ENCODE data around the gene TSTD1. TPM values are rescaled to one million over a fixed set of nuclear protein-coding genes. Genes with fewer than 3 reads are reported as not detected.

The TSTD1 gene
- total and polyA plus RNA-seq, 11 donors, result 6.1 to 22.7 (median 14.7) TPM

DNA sequence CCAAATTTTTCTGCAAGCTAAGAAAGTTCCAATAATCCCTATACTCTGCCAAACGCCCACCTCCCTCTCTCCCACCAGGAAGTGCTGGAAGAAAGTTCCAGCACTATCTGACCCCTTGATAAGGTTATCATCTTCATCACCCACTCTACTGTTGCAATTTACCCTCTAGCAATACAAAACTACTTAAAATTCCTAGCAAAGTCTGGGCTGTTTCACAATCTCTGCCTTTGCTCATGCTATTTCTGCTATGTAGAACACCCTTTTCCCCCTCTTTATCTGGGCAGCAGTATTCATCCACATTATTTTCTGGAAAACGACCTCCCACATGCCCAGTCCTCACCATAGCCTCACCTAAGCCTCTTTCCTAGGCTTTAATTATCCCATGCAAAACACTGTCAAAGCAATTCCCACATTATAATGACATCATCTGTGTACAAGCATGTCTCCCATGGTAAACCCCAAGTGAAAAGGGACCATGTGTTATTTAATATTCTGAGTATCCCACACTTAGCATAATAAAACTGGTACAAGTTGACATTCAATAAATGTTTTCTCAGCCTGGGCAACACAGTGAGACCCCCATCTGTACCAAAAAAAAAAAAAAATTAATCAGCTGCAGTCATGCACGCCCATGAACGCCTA, 29.8 kb downstream of the TSTD1 start:
- Histone ChIP-seq H3K27me3 (no peaks in the 10 kb centered on the region), H3K4me3 (no peak overlapping the region), H3K4me1 (peaks cover 0 to 36% (median 9%) of the 10 kb centered on the region in 12 donors), H3K36me3 (no peaks in the 10 kb centered on the region), H3K27ac (no peak overlapping the region), H3K9me3 (no peaks in the 10 kb centered on the region)
- TF ChIP-seq, protein P1, sequence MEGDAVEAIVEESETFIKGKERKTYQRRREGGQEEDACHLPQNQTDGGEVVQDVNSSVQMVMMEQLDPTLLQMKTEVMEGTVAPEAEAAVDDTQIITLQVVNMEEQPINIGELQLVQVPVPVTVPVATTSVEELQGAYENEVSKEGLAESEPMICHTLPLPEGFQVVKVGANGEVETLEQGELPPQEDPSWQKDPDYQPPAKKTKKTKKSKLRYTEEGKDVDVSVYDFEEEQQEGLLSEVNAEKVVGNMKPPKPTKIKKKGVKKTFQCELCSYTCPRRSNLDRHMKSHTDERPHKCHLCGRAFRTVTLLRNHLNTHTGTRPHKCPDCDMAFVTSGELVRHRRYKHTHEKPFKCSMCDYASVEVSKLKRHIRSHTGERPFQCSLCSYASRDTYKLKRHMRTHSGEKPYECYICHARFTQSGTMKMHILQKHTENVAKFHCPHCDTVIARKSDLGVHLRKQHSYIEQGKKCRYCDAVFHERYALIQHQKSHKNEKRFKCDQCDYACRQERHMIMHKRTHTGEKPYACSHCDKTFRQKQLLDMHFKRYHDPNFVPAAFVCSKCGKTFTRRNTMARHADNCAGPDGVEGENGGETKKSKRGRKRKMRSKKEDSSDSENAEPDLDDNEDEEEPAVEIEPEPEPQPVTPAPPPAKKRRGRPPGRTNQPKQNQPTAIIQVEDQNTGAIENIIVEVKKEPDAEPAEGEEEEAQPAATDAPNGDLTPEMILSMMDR (IDR thresholded peaks at IDR 0.05), result no peak
- no peak for TF ChIP-seq POLR2A (IDR thresholded peaks at IDR 0.05)
- DNase-seq (no peak), ATAC-seq (no peak)
- WGBS, 4 donors, result 62 to 71% (median 66%) methylated on average over 4 of the region's 4 CpGs
- intact Hi-C loops (cut with DNase I), result no loop called here

DNA sequence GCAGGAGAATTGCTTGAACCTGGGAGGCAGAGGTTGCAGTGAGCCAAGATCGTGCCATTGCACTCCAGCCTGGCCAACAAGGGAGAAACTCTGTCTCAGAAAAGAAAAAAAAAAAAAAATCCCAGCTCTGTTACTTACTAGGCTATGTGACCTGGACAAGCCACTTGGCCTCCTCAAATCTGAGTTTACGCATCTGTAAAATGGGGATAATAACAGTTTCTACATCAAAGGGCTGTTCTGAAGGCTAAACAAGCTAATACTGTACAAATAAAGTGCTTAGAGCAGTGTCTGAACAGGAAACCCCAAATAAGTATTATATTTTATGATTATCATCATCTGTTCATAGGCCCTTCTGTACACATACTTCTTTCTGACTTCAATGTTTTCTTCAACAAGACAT, 31.4 kb downstream of the TSTD1 start:
- Histone ChIP-seq H3K27me3 (no peaks in the 10 kb centered on the region), H3K36me3 (no peaks in the 10 kb centered on the region), H3K4me1 (peaks cover 0 to 23% (median 0%) of the 10 kb centered on the region in 12 donors), H3K27ac (no peak overlapping the region), H3K4me3 (no peak overlapping the region), H3K9me3 (no peaks in the 10 kb centered on the region)
- intact Hi-C loops (cut with DNase I), result no loop called here
- 96 to 100% (median 98%) methylated on average over 2 of the region's 2 CpGs for WGBS, 4 donors
- DNase-seq, result no peak
- TF ChIP-seq, protein P1 (IDR thresholded peaks at IDR 0.05), result no peak
- no peak for TF ChIP-seq POLR2A (IDR thresholded peaks at IDR 0.05)
- no peak for ATAC-seq

DNA sequence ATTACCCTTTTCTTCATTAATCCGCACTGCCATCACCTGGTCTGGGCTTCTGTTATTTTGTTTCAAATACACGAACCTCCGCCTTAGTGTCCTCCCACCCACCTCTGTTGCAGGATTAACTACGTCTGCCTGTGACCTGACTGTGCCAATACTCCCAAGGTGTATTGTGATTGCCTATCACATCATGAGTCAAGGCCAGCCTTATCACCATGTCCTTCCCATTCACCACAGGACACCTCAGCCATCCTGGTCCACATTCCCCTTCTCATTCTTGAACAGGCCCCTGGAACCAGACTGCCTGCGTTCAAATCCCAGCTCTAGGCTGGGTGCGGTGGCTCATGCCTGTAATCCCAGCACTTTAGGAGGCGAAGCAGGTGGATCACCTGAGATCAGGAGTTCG, 32.2 kb downstream of the TSTD1 start:
- 94 to 95% (median 95%) methylated on average over 8 of the region's 8 CpGs for WGBS, 4 donors
- Histone ChIP-seq H3K9me3 (no peaks in the 10 kb centered on the region), H3K36me3 (no peaks in the 10 kb centered on the region), H3K27ac (no peak overlapping the region), H3K27me3 (no peaks in the 10 kb centered on the region), H3K4me1 (peaks cover 0 to 18% (median 0%) of the 10 kb centered on the region in 12 donors), H3K4me3 (no peak overlapping the region)
- DNase-seq (no peak), ATAC-seq (no peak)
- TF ChIP-seq, protein P1 (IDR thresholded peaks at IDR 0.05), result no peak
- no peak for TF ChIP-seq POLR2A (IDR thresholded peaks at IDR 0.05)
- intact Hi-C loops (cut with DNase I), result no loop called here

DNA sequence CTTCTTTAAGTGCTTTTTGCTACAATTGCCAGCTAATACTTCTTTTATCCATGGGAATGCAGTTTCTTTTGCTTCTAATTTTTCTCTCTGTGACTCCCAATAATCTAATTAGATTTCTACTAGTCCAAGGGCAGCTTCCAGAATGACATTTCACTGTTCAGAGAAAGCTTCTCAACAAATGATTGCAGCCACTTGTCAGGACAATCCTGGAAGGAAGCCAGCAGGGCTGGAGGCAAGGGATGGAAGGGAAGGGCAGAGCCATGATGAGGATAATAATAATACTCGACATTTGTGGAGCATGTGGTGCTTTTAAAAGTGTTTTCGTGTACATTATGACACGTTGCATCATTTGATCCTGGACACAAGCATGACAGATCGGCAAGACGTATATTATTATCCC, 37.2 kb downstream of the TSTD1 start:
- DNase-seq, result peak in 2 of 5 donors; percentile 52 to 54
- peaks cover 0 to 31% (median 7%) of the 10 kb centered on the region in 9 donors for H3K36me3 ChIP-seq
- WGBS, 4 donors, result 34 to 49% (median 43%) methylated on average over 5 of the region's 5 CpGs
- intact Hi-C loops (cut with DNase I), result loop anchor here in 1 of 10 donors (2.0 kb wide), 1 partner anchor 37 kb away; the partner anchor contains the start of gene TSTD1
- H3K4me1 ChIP-seq, result peaks cover 0 to 23% (median 6%) of the 10 kb centered on the region in 12 donors
- TF ChIP-seq, protein P1 (IDR thresholded peaks at IDR 0.05), result no peak
- no peak for TF ChIP-seq POLR2A (IDR thresholded peaks at IDR 0.05)
- H3K4me3 ChIP-seq, result no peak overlapping the region
- ATAC-seq, result no peak
- no peaks in the 10 kb centered on the region for H3K9me3 ChIP-seq
- H3K27ac ChIP-seq, result peak overlapping the region in 1 of 12 donors; percentile 30
- H3K27me3 ChIP-seq, result no peaks in the 10 kb centered on the region
